T-helper 1 cell treated with Interleukin-12 subunit alpha and Interleukin-12 subunit beta and Interleukin-4 antibody, amounts not matched to agents 30 μg/mL and 1 μg/mL, for 36 hours (primary cell): ENCODE results near the gene EEA1.

Experiments
- H3K27ac Mint-ChIP-seq: one replicate; pipeline ENCODE4 v1.8.0; 2021; ENCODE audit warnings: mild to moderate bottlenecking, mixed read lengths
- H3K27me3 Mint-ChIP-seq: one replicate; pipeline ENCODE4 v1.8.0; 2021; ENCODE audit warnings: low read depth, mixed read lengths
- H3K36me3 Mint-ChIP-seq: one replicate; pipeline ENCODE4 v1.8.0; 2021; ENCODE audit warnings: low read depth, mixed read lengths
- H3K4me1 Mint-ChIP-seq: one replicate; pipeline ENCODE4 v1.8.0; 2021; ENCODE audit warnings: low read depth, mixed read lengths
- H3K4me3 Mint-ChIP-seq: one replicate; pipeline ENCODE4 v1.8.0; 2021; ENCODE audit warnings: mild to moderate bottlenecking, moderate library complexity, mixed read lengths
- H3K9me3 Mint-ChIP-seq: one replicate; pipeline ENCODE4 v1.8.0; 2021; ENCODE audit warnings: mixed read lengths

The EEA1 gene

DNA sequence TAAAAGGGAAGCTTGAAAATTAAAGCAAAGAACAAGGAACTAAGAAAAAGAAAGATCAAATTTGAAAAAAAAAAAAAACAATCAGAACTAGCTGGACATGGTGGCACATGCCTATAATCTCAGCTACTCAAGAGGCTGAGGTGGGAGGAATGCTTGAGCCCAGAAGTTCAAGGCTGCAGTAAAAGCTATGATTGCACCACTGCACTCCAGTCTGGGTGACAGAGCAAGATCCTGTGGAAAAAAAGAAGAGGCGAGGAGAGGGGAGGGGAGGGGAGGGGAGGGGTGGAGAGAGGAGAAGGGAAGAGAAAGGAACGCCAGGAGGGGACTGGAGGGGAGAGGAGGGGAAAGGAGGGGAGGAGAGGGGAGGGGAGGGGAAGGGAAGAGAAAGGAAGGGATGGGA, 43.0 kb downstream of the EEA1 start:
- H3K4me3 Mint-ChIP-seq, result no peak overlapping the region
- peaks cover 23% of the 10 kb centered on the region for H3K36me3 Mint-ChIP-seq
- peaks cover 2% of the 10 kb centered on the region for H3K4me1 Mint-ChIP-seq
- no peak overlapping the region for H3K27ac Mint-ChIP-seq
- H3K27me3 Mint-ChIP-seq, result no peaks in the 10 kb centered on the region
- no peaks in the 10 kb centered on the region for H3K9me3 Mint-ChIP-seq

DNA sequence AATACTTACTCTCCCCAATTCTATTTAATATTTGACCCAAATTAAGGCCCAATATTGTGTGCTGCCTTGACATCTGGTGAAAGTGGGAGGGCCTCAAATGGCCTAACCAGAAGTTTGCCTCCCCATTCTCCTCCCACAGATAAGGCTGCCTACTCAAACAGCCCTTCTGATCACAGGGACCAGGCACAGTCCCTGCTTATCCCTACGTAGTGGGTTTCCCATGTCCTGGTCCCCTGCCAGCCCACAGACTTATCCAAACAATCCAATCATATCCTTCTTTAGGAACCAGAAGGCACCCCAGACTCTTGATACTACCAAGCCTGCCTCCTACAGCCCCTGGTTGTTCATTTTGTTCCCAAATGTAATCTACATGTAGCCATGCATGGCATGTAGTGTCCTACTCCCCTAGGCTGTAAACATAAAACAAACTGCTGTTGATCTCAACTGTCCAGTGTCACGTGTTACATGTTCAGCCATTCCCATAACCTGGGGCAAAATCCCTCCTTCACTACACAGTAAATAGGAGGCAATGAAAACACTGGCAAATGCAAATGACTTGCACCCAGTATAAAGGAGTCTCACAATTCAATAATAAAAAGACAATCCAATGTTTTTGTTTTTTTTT, 49.3 kb downstream of the EEA1 start:
- Mint-ChIP-seq H3K4me3 (no peak overlapping the region), H3K27me3 (no peaks in the 10 kb centered on the region), H3K4me1 (no peaks in the 10 kb centered on the region), H3K36me3 (peaks cover 20% of the 10 kb centered on the region), H3K27ac (no peak overlapping the region), H3K9me3 (no peaks in the 10 kb centered on the region)

DNA sequence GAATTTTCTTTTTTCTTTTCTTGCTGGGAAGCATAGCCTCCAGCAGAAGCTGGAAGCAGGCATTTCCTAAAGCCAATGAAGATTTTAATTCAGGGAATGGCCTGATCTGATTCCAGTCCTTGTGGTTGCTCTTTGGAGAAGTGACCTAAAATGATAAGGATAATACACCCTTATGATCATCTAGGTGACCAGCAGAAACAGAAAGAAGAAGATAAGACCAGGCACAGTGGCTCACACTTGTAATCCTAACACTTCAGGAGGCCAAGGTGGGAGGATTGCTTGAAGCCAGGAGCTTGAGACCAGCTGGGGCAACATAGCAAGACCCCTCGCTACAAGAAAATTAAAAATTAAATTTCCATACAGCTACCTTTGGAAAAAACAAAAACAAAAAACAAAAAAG, 51.2 kb downstream of the EEA1 start:
- Mint-ChIP-seq H3K4me1 (peaks cover 3% of the 10 kb centered on the region), H3K27me3 (no peaks in the 10 kb centered on the region), H3K9me3 (no peaks in the 10 kb centered on the region), H3K27ac (no peak overlapping the region), H3K4me3 (no peak overlapping the region), H3K36me3 (peaks cover 11% of the 10 kb centered on the region)

DNA sequence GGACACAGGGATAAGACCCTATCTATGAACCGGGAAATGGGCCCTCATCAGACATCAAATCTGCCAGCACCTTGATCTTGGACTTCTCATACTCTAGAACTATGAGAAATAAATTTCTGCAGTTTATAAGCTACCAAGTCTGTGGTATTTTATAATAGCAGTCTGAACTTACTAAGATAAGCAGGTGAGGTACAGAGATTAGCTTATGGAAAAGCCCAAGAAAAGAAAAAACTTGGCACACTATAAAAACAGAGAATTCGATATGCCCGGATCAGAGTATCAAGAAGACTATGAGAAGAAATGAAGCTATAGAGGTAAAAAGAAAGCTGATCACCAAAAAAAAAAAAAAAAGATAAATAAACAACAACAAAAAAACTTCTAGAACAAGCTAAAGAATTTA, 52.6 kb downstream of the EEA1 start:
- peaks cover 3% of the 10 kb centered on the region for H3K4me1 Mint-ChIP-seq
- no peak overlapping the region for H3K4me3 Mint-ChIP-seq
- H3K27ac Mint-ChIP-seq, result no peak overlapping the region
- no peaks in the 10 kb centered on the region for H3K9me3 Mint-ChIP-seq
- H3K36me3 Mint-ChIP-seq, result peaks cover 11% of the 10 kb centered on the region
- no peaks in the 10 kb centered on the region for H3K27me3 Mint-ChIP-seq

DNA sequence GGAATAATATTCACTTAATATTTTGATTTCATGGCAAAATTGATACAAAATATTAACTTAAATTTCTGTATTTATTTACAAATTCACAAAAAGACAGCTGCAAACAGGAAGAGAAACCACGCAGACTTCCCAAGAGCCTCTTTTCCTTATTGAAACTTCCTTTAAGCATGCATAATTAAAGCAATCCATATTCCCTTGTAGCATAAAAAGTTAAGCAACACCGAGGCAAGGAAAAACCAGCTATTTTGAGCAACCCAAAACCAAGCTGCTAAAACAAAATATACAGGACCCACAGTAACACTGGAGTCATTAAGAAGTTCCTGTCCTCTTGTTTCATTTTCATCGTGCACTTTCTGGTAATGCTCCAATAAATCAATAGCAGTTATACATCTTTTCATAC, 58.0 kb downstream of the EEA1 start:
- H3K4me1 Mint-ChIP-seq, result peaks cover 6% of the 10 kb centered on the region
- H3K27me3 Mint-ChIP-seq, result no peaks in the 10 kb centered on the region
- H3K36me3 Mint-ChIP-seq, result no peaks in the 10 kb centered on the region
- no peak overlapping the region for H3K27ac Mint-ChIP-seq
- no peak overlapping the region for H3K4me3 Mint-ChIP-seq
- H3K9me3 Mint-ChIP-seq, result no peaks in the 10 kb centered on the region

DNA sequence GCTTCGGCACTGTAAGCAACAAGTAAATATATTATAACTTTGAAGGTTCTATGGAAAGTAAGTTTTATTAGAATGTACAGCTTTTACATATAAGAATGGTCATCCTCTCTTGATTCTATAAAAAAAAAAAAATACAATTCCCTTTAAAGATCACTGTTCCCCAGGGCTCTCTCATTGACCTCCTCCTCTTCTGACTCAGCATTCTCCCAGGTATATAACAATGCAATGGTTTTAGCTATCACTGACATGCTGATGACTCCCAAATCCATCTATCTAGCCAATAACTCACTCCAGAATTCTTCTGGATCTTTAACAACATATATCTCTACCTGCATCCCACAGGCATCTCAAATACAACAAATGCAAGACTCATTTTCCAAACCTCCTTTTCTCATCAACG, 62.7 kb downstream of the EEA1 start:
- no peak overlapping the region for H3K4me3 Mint-ChIP-seq
- peaks cover 14% of the 10 kb centered on the region for H3K36me3 Mint-ChIP-seq
- no peak overlapping the region for H3K27ac Mint-ChIP-seq
- H3K9me3 Mint-ChIP-seq, result no peaks in the 10 kb centered on the region
- no peaks in the 10 kb centered on the region for H3K27me3 Mint-ChIP-seq
- H3K4me1 Mint-ChIP-seq, result peaks cover 5% of the 10 kb centered on the region

DNA sequence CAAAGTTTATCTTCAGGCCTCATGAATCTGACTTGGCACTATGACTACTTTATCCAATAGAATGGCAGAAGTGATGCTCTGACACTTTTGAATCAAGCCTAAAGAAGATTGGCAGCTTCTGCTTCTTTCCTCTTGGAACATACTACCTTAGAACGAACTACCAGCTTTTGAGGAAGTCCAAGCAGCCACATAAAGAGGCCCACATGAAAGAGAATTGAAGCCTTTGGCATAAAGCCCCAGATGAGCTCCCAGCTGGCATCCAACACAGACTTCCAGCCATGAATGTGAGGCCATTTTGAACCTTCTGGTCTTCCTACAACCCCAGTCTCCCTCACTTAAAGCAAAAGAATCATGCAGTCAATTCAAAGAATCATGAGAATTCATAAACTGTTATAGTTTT, 65.8 kb downstream of the EEA1 start:
- Mint-ChIP-seq H3K36me3 (peaks cover 16% of the 10 kb centered on the region), H3K27ac (no peak overlapping the region), H3K27me3 (no peaks in the 10 kb centered on the region), H3K9me3 (no peaks in the 10 kb centered on the region), H3K4me1 (peaks cover 4% of the 10 kb centered on the region), H3K4me3 (no peak overlapping the region)

DNA sequence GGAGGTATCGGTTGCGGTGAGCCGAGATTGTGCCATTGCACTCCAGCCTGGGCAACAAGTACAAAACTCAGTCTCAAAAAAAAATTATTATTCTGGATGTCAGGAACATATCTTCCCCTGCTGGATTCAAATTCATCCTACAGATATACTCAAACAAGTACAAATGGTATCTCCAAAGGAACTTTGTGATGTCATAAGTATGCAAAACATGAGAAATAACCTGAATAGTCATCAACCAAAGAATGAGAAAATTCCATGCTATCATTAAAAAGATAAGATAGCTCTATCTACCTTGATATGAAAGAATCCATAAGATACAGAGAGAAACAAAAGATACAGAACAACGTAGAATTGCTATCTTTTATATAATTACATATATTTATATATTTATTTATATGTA, 67.7 kb downstream of the EEA1 start:
- no peak overlapping the region for H3K4me3 Mint-ChIP-seq
- peaks cover 20% of the 10 kb centered on the region for H3K36me3 Mint-ChIP-seq
- no peaks in the 10 kb centered on the region for H3K27me3 Mint-ChIP-seq

DNA sequence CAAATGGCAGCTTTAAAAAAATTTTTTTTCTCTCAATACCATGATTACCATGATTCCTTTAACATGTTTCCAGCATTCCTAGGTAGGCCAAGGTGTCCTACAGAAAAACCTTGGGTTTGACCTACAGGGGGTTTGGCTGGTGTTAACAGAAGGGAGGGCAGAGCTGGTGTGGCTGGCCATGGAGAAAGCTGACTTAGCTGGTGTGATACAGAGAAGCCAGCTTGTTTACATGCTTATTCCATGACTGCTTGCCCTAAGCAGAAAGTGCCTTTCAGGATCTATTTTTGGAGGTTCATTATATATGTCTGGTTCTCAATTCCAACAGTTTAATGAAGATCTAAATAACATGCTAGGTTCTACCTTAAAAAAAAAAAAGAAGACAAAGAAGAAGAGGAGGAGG, 68.6 kb downstream of the EEA1 start:
- Mint-ChIP-seq H3K4me1 (peaks cover 4% of the 10 kb centered on the region), H3K4me3 (no peak overlapping the region), H3K36me3 (peaks cover 20% of the 10 kb centered on the region), H3K27me3 (no peaks in the 10 kb centered on the region), H3K27ac (no peak overlapping the region), H3K9me3 (no peaks in the 10 kb centered on the region)

More for the DNA sequence above, 67.7 kb downstream of the EEA1 start:
- Mint-ChIP-seq H3K27ac (no peak overlapping the region), H3K9me3 (no peaks in the 10 kb centered on the region), H3K4me1 (peaks cover 4% of the 10 kb centered on the region)

DNA sequence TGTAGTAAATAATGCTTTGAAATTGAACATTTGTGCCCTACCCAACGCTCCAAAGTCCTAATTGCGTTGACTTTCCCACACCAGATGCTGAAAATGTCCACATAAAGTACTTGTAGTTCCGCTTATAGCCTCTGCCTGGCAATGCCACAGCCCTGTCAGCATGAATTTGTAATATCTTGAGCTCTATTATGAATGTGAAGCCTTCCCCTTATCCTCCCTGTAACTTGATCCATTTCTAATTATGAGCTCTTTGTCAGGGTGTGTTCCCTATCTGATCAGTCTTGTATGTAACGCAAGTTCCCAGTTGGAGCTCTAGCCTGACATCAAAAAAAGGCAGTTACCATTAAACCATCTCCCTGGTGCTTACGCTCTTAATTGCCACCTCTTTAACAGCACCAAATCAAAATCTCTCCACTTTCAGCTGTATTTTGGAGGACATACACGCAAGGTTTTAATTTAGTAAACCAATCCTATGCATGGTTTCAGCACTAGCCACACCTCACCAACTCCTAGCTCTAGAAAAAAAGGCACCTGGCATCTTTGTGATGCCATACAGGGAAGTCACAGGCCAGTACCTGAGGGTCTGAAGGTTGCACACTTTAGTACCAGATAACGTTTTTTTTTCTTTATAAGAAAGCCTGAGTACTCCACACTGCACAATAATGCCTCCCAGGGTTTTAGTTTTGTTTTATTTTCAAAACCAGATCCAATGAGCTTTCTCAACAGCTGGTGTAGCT, 69.3 kb downstream of the EEA1 start:
- Mint-ChIP-seq H3K4me1 (peaks cover 4% of the 10 kb centered on the region), H3K36me3 (peaks cover 20% of the 10 kb centered on the region), H3K9me3 (no peaks in the 10 kb centered on the region), H3K27me3 (no peaks in the 10 kb centered on the region), H3K27ac (no peak overlapping the region), H3K4me3 (no peak overlapping the region)

DNA sequence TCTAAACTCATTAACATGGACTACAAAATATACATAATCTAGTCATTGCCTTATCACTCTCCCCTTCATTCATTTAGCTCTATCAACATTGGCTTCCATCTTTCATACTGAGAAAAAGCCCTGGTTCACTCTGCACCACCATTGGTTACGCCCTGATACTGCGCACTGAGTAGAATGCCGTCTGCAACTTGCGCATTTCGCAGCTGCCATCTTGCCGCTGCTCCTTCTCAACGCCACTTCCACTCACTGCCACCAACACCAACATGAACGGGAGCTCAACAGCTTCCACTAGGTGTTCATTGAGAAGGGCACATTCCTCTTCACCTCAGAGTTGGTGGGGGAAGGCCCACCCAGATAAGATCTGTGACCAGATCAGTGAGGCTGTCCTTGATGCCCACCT, 71.3 kb downstream of the EEA1 start:
- Mint-ChIP-seq H3K27me3 (no peaks in the 10 kb centered on the region), H3K9me3 (no peaks in the 10 kb centered on the region), H3K36me3 (peaks cover 13% of the 10 kb centered on the region), H3K4me3 (no peak overlapping the region), H3K27ac (no peak overlapping the region), H3K4me1 (peaks cover 4% of the 10 kb centered on the region)

DNA sequence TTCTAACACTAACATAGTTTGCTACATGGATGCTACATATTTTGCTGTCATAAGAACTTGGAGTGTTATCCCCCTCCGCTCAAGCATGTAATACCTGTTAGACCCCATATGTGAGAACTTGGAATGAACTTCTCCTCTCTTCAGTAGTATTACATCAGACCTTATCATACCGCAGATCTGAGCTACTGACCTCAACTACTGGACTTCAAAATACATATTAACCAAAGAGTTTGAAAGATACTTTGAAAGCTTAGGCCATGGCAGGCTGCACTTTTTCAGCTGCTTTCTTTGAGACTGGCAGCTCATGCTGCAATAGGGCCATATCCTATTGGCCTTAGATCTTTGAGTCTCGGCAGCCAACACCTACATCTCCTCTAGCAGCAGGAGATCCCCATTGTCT, 74.8 kb downstream of the EEA1 start:
- H3K36me3 Mint-ChIP-seq, result peaks cover 14% of the 10 kb centered on the region
- H3K27ac Mint-ChIP-seq, result no peak overlapping the region
- no peaks in the 10 kb centered on the region for H3K27me3 Mint-ChIP-seq
- H3K4me1 Mint-ChIP-seq, result no peaks in the 10 kb centered on the region
- H3K9me3 Mint-ChIP-seq, result no peaks in the 10 kb centered on the region
- no peak overlapping the region for H3K4me3 Mint-ChIP-seq

DNA sequence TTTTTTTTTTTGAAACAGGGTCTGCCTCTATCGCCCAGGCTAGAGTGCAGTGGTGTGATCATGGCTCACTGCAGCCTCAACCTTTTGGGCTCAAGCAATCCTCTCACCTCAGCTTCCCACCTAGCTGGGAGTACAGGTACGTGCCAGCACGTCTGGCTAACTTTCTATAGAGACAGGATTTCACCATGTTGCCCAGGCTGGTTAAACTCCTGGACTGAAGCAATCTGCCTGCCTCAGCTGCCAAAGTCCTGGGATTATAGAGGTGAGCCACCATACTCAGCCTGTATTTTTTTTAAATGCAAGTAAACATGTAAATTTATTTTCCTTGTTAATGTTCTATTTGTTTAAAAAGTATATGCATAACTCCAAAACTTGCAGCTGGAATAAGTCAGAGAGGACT, 80.4 kb downstream of the EEA1 start:
- Mint-ChIP-seq H3K36me3 (peaks cover 9% of the 10 kb centered on the region), H3K27me3 (no peaks in the 10 kb centered on the region), H3K9me3 (no peaks in the 10 kb centered on the region), H3K4me1 (no peaks in the 10 kb centered on the region), H3K4me3 (no peak overlapping the region), H3K27ac (no peak overlapping the region)

DNA sequence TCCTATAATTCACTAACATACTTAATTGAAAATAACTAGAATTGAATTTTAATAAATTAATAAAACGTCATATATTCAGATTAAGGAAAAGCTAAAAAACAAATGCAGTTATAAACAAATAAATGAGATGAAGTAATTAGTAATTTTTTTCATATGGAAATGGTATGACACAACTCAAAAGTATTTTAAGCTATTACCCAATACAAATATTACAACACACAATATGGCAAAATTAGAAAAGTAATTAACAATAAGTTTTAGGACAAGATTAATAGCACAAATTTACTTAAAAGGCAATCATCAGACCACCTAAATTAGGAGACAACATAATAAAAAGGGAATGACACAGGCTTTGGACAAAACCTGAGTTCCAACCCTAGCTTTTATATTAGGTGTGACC, 81.7 kb downstream of the EEA1 start:
- Mint-ChIP-seq H3K27ac (no peak overlapping the region), H3K4me3 (no peak overlapping the region), H3K36me3 (peaks cover 9% of the 10 kb centered on the region), H3K9me3 (no peaks in the 10 kb centered on the region), H3K27me3 (no peaks in the 10 kb centered on the region), H3K4me1 (no peaks in the 10 kb centered on the region)

DNA sequence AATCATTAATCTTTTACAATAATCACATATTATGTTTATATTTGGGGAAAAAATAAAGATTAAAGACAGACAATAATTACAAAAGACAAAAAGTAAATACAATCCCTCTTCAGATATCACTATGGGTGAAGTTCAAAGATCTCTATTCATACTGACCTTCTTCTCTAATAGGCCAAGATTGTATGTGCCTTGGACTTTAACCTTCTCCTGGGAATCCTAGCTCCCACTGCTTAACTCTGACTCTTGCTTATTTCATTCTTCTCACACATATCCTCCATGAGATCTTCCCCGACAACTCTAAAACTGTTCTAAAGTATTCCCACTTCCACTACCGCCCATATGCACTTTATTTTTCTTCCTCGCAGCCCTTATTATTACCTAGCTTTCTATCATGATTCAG, 83.8 kb downstream of the EEA1 start:
- Mint-ChIP-seq H3K27me3 (no peaks in the 10 kb centered on the region), H3K4me1 (no peaks in the 10 kb centered on the region), H3K4me3 (no peak overlapping the region), H3K9me3 (no peaks in the 10 kb centered on the region), H3K27ac (no peak overlapping the region), H3K36me3 (peaks cover 14% of the 10 kb centered on the region)
